NCI-H446 treated with DMSO at 0.1 percent for 48 hours (cell line): ENCODE measurements around the gene ASIC2.

Experiments
- DNase-seq: peaks from one replicate; lab custom pipeline; 2025; lab: John Stamatoyannopoulos, UW

Gene ASIC2

GRCh38 chr17:33113276-33113990 is 179.7 kb downstream of the ASIC2 start:
- DNase-seq = no peak

- no peak for DNase-seq
These were observed 180.3 kb downstream of the ASIC2 start for GRCh38 chr17:33112763-33113162.

- DNase-seq = no peak
These were observed 183.6 kb downstream of the ASIC2 start for GRCh38 chr17:33109336-33110072.

GRCh38 chr17:33106525-33107165 is 186.4 kb downstream of the ASIC2 start:
- DNase-seq = no peak

GRCh38 chr17:33105911-33106310 is 187.2 kb downstream of the ASIC2 start:
- no peak for DNase-seq

- no peak for DNase-seq
These were observed 193.2 kb downstream of the ASIC2 start for GRCh38 chr17:33099906-33100305.

GRCh38 chr17:33099252-33099651 is 193.8 kb downstream of the ASIC2 start:
- DNase-seq = no peak

- DNase-seq = no peak
These were observed 195.7 kb downstream of the ASIC2 start for GRCh38 chr17:33097411-33097810.

- DNase-seq = no peak
These were observed 196.9 kb downstream of the ASIC2 start for GRCh38 chr17:33096161-33096560.

GRCh38 chr17:33091271-33091670 is 201.8 kb downstream of the ASIC2 start:
- DNase-seq = no peak

- DNase-seq = no peak
These were observed 202.3 kb downstream of the ASIC2 start for GRCh38 chr17:33090806-33091205.

- DNase-seq = no peak
These were observed 206.2 kb downstream of the ASIC2 start for GRCh38 chr17:33086878-33087277.

GRCh38 chr17:33086041-33086440 is 207.1 kb downstream of the ASIC2 start:
- no peak for DNase-seq

GRCh38 chr17:33085256-33085655 is 207.8 kb downstream of the ASIC2 start:
- no peak for DNase-seq

GRCh38 chr17:33084755-33085154 is 208.3 kb downstream of the ASIC2 start:
- no peak for DNase-seq

GRCh38 chr17:33082529-33083173 is 210.4 kb downstream of the ASIC2 start:
- DNase-seq = no peak

GRCh38 chr17:33080091-33080490 is 213.0 kb downstream of the ASIC2 start:
- DNase-seq = no peak

GRCh38 chr17:33079201-33079600 is 213.9 kb downstream of the ASIC2 start:
- DNase-seq = peak; percentile 10

GRCh38 chr17:33076979-33077378 is 216.1 kb downstream of the ASIC2 start:
- DNase-seq = no peak

- DNase-seq = no peak
These were observed 219.7 kb downstream of the ASIC2 start for GRCh38 chr17:33073416-33073815.

- DNase-seq = no peak
These were observed 220.5 kb downstream of the ASIC2 start for GRCh38 chr17:33072421-33073161.

GRCh38 chr17:33071656-33072055 is 221.4 kb downstream of the ASIC2 start:
- no peak for DNase-seq
